8988T (cell line): ENCODE results near the gene ANGPTL3.
"Not testable (repeated sequence)": the region's sequence is repeated elsewhere in the genome, so short reads cannot be mapped to it uniquely, and the experiment has no call there.

Experiments used
- DNase-seq: peaks from one replicate; pipeline ENCODE4 v3.0.0; 2011

ANGPTL3 gene, protein sequence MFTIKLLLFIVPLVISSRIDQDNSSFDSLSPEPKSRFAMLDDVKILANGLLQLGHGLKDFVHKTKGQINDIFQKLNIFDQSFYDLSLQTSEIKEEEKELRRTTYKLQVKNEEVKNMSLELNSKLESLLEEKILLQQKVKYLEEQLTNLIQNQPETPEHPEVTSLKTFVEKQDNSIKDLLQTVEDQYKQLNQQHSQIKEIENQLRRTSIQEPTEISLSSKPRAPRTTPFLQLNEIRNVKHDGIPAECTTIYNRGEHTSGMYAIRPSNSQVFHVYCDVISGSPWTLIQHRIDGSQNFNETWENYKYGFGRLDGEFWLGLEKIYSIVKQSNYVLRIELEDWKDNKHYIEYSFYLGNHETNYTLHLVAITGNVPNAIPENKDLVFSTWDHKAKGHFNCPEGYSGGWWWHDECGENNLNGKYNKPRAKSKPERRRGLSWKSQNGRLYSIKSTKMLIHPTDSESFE

GRCh38 chr1:62597281-62597680 is at the start of gene ANGPTL3:
TSS of gene ANGPTL3 (plus strand) at chr1:62597520. CDS start at chr1:62597567, 47 bp downstream.
- no peak for DNase-seq

DNA sequence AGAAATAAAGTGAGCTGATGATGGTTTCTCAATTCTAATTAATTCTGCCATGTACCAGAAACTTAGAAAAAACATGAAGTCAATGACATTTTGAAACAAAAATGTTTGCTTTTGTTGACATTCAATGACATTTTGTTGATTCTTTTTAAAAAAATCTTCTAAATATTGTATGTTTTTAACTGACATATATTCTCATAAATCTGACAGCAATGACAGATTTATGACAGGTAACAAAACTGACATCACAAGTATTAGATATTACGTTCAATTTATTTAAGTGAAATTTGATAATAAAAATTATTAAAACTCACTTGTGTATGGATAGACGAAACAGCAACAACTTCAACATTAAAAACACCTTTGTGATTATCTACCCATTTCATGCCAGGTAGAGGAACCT is 36.0 kb upstream of the ANGPTL3 start:
- no peak for DNase-seq

DNA sequence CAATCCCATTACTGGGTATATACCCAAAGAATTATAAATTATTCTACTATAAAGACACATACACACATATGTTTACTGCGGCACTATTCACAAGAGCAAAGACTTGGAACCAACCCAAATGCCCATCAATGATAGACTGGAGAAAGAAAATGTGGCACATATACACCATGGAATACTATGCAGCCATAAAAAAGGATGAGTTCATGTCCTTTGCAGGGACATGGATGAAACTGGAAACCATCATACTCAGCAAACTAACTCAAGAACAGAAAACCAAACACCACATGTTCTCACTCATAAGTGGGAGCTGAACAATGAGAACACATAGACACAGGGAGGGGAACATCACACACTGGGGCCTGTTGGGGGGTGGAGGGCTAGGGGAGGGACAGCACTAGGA is 30.1 kb upstream of the ANGPTL3 start:
- not testable (repeated sequence) for DNase-seq

GRCh38 chr1:62567926-62568325 is 29.4 kb upstream of the ANGPTL3 start:
- DNase-seq = not testable (repeated sequence)

DNA sequence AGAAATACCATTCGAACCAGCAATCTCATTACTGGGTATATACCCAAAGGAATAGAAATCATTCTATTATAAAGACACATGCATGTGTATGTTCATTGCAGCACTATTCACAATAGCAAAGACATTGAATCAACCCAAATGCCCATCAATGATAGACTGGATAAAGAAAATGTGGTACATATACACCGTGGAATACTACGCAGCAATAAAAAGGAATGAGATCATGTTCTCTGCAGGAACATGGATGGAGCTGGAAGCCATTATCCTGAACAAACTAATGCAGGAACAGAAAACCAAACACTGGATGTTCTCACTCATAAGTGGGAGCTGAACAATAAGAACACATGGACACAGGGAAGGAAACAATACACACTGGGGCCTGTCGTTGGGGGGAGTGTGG is 25.8 kb upstream of the ANGPTL3 start:
- DNase-seq = not testable (repeated sequence)

GRCh38 chr1:62572476-62572875 is 24.8 kb upstream of the ANGPTL3 start:
- DNase-seq = no peak

GRCh38 chr1:62573675-62574074 is 23.6 kb upstream of the ANGPTL3 start:
- no peak for DNase-seq

- DNase-seq = no peak
Observed at GRCh38 chr1:62585469-62586155, 11.7 kb upstream of the ANGPTL3 start.

GRCh38 chr1:62588000-62588399 is 9.3 kb upstream of the ANGPTL3 start:
- no peak for DNase-seq

- DNase-seq = no peak
Observed at GRCh38 chr1:62589321-62589720, 8.0 kb upstream of the ANGPTL3 start.

DNA sequence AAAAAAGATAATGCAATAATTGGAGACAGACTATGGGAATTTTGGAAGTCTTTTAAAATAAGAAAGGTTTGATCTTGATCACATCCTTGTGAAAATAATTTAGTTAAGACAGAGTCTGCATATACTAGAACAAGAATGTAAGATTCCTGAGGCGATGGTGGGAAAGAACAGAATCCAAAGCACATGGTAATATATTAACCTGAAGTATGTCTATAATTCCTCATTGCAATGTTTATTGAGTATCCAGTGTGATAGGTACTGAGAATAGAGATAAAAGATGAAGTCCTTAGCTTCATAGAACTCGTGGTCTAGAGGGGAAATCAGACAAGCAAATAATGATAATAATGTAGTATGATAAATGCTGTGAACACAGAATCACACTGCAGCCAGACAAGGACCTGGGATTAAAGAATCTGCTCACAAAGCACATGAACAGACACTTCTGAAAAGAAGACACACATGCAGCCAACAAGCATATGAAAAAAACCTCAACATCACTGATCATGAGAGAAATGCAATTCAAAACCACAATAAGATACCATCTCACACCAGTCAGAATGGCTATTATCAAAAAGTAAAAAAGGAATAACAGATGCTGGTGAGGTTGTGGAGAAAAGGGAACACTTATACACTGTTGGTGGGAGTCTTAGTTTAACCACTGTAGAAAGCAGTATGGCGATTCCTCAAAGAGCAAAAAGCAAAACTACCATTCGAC is 6.9 kb upstream of the ANGPTL3 start:
- DNase-seq = no peak

GRCh38 chr1:62590970-62591368 is 6.4 kb upstream of the ANGPTL3 start:
- no peak for DNase-seq

- no peak for DNase-seq
Observed at GRCh38 chr1:62593825-62594394, 3.4 kb upstream of the ANGPTL3 start.

DNA sequence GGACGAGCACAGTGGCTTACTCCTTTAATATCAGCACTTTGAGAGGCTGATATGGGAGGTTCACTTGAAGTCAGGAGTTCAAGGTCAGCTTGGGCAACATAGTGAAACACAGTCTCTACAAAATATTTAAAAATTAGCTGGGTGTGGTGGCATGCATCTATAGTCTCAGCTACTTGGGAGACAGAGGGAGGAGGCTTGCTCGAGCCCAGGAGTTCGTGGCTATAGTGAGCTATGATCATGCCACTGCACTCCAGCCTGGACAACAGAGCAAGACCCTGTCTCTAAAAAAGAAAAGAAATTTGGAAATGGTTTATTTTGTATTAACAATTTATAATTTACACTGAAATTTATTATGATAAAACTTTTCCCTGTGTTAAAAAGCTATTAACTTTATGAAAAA is 1.7 kb upstream of the ANGPTL3 start:
- no peak for DNase-seq

- no peak for DNase-seq
Observed at GRCh38 chr1:62599044-62599443, 1.7 kb downstream of the ANGPTL3 start.

GRCh38 chr1:62601457-62601856 is 4.1 kb downstream of the ANGPTL3 start:
- DNase-seq = no peak

- no peak for DNase-seq
Observed at GRCh38 chr1:62608905-62609304, 11.6 kb downstream of the ANGPTL3 start.

DNA sequence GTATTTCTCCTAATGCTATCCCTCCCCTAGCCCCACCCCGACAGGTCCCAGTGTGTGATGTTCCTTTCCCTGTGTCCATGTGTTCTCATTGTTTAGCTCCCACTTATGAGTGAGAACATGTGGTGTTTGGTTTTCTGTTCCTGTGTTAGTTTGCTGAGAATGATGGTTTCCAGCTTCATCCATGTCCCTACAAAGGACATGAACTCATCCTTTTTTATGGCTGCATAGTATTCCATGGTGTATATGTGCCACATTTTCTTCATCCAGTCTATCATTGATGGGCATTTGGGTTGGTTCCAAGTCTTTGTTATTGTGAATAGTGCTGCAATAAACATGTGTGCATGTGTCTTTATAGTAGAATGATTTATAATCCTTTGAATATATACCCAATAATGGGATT is 13.3 kb downstream of the ANGPTL3 start:
- not testable (repeated sequence) for DNase-seq

DNA sequence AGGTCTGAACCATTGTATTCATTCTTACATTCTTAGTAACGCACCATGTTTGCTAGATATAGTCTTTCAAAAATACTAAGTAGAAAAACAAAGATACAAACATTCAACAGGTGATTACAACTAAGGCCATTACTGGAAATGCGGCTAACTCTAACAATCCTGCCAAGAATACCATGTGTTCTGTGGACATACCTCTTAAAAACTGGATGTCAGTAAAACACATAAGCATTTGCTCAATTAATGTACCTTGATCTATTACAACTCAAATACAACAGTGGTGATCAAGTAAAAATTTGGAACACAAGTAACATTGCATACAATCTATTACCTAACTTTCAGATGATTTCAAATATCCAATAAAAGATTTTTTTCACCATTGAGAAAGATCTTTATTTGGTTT is 15.4 kb downstream of the ANGPTL3 start:
- DNase-seq = no peak

DNA sequence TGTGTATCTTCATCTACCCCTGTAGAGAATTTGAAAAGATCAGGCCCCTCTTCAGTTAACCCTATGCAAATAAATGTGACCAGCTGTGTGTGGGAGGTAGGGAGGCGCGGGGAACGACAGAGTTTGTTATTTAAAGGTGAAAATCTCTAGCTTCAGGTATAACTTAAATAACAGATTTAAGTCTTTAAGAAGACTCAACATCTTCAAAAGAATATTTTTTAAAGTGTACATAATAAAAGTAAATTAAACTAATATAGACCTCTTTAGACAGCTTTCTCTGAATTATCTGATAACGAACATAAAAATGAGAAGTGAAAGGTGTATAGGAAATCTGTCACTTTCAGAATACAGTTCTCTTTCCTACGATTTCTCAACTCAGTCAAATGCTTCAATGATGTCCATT is 16.0 kb downstream of the ANGPTL3 start:
- no peak for DNase-seq

- no peak for DNase-seq
Observed at GRCh38 chr1:62613890-62614289, 16.6 kb downstream of the ANGPTL3 start.

- no peak for DNase-seq
Observed at GRCh38 chr1:62621907-62622306, 24.6 kb downstream of the ANGPTL3 start.

DNA sequence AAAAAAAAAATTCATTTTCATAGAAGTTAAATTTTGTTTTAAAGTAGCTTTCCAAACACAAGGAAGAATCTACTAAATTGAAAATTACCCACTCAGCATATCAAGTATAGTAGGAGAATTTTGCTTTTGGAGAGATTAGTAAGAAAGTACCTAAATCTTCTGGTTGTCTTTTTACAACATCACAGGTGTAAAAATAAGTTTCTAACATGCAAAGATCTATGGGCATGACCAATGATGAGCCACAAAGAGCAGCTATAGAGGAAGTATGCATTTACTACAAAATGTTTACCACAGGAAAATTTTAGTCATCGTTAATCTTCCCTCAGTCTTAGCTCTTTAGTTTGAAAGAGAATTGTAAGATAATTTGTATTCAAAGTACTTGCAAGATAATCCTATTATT is 28.1 kb downstream of the ANGPTL3 start:
- no peak for DNase-seq
